ENCODE data around the gene CREG2. TPM values are rescaled to one million over a fixed set of nuclear protein-coding genes. Genes with fewer than 3 reads are reported as not detected.

The CREG2 gene
- total and polyA plus RNA-seq, 2 donors (not counting 1 experiment from before 2014, with no cell fraction given) = 0.08 to 0.50 TPM

DNA sequence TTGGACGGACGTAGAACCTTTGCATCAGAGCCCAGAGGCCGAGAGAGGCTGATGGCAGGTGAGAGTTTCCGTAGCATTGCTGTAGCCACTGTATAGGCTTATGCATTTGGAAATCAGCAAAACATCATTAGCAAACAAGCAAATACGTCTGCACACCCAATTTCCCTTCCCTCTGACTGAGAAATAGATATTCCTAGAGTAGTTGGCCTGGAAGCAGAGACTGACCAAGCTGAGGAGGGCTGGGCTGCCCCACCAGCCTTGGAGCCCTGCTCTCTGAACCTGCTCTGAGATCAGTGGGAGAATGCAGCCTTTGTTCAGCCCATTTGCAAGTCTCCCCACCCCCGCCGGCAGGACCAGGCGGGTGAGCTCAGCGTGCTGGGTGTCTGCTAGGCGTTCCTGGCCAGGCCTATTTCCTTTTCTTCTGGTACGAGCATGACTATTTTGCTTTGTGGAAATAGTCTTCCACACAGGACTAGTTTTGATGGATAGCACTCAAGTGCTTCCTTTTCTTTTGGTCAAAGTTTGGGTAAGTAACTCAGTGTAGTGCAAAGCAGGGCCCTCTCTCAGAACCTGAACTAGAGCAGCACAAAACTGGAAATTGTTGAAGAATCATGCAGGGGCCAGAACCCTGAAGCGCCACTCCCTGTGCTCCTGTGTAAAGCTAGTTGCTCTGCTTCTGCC is 56.9 kb downstream of the CREG2 start:
- Histone ChIP-seq H3K9ac (ENCODE audit: insufficient read depth, low read length) (no peak overlapping the region), H3K27ac (ENCODE audit: insufficient read depth, low read length) (no peak overlapping the region), H3K4me1 (ENCODE audit: control insufficient read depth, extremely low read depth, insufficient read depth, low read length) (peaks cover 9% of the 10 kb centered on the region), H3K9me3 (ENCODE audit: control insufficient read depth, insufficient read depth, low read depth, low read length) (no peaks in the 10 kb centered on the region), H3K79me2 (ENCODE audit: control insufficient read depth, insufficient read depth, low read length) (no peaks in the 10 kb centered on the region), H3K4me3 (replicated peaks in 1 of 4; ENCODE audit: control extremely low read depth in 1 of 4, insufficient read depth in 1 of 4, low read depth in 3 of 4, low read length in 4 of 4) (no peak overlapping the region), H3K36me3 (ENCODE audit: control insufficient read depth, insufficient read depth, low read length) (no peaks in the 10 kb centered on the region), H3K4me2 (ENCODE audit: extremely low read depth, insufficient read depth, low read length) (no peak overlapping the region), H3K27me3 (ENCODE audit: control insufficient read depth, insufficient read depth, low read length) (no peaks in the 10 kb centered on the region), H2AFZ (ENCODE audit: low read length) (no peak overlapping the region), H4K20me1 (ENCODE audit: control insufficient read depth, extremely low read depth, insufficient read depth, low read length) (no peaks in the 10 kb centered on the region)
- TF ChIP-seq, protein P1, sequence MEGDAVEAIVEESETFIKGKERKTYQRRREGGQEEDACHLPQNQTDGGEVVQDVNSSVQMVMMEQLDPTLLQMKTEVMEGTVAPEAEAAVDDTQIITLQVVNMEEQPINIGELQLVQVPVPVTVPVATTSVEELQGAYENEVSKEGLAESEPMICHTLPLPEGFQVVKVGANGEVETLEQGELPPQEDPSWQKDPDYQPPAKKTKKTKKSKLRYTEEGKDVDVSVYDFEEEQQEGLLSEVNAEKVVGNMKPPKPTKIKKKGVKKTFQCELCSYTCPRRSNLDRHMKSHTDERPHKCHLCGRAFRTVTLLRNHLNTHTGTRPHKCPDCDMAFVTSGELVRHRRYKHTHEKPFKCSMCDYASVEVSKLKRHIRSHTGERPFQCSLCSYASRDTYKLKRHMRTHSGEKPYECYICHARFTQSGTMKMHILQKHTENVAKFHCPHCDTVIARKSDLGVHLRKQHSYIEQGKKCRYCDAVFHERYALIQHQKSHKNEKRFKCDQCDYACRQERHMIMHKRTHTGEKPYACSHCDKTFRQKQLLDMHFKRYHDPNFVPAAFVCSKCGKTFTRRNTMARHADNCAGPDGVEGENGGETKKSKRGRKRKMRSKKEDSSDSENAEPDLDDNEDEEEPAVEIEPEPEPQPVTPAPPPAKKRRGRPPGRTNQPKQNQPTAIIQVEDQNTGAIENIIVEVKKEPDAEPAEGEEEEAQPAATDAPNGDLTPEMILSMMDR (conservative IDR thresholded peaks at IDR 0.05 in 1 of 2, IDR thresholded peaks at IDR 0.05 in 1 of 2; ENCODE audit: low read depth in 1 of 2, low read length in 2 of 2) = no peak
- TF ChIP-seq EZH2 (IDR thresholded peaks at IDR 0.05; ENCODE audit: low read length, missing control alignments) = no peak
- peak in 1 of 2 donors; percentile 62 for DNase-seq (ENCODE audit: low read depth in 2 of 2)

DNA sequence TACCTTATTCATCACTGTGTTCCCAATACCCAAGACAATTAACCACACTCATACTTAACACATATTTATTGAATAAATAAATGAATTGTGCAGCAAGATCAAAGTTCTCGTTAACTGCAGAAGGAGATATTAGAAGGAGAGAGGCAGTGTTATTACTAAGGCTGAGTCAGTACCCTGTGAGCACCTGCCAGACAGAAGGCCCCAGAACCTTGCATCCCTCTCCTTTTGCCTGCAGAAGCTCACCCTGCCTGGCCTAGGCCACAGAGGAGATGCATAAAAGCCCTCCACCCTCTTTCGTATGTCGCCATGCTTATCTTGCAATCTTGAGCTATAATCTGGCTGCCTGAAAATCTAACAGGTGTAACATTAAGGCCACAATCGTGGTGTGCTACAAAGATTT is 58.3 kb downstream of the CREG2 start:
- H3K9ac ChIP-seq (ENCODE audit: insufficient read depth, low read length) = no peak overlapping the region
- no peaks in the 10 kb centered on the region for H3K9me3 ChIP-seq (ENCODE audit: control insufficient read depth, insufficient read depth, low read depth, low read length)
- H3K79me2 ChIP-seq (ENCODE audit: control insufficient read depth, insufficient read depth, low read length) = no peaks in the 10 kb centered on the region
- no peak for TF ChIP-seq EZH2 (IDR thresholded peaks at IDR 0.05; ENCODE audit: low read length, missing control alignments)
- TF ChIP-seq, protein P1 (conservative IDR thresholded peaks at IDR 0.05 in 1 of 2, IDR thresholded peaks at IDR 0.05 in 1 of 2; ENCODE audit: low read depth in 1 of 2, low read length in 2 of 2) = no peak
- H3K4me3 ChIP-seq (replicated peaks in 1 of 4; ENCODE audit: control extremely low read depth in 1 of 4, insufficient read depth in 1 of 4, low read depth in 3 of 4, low read length in 4 of 4) = no peak overlapping the region
- H3K36me3 ChIP-seq (ENCODE audit: control insufficient read depth, insufficient read depth, low read length) = no peaks in the 10 kb centered on the region
- no peak overlapping the region for H3K4me2 ChIP-seq (ENCODE audit: extremely low read depth, insufficient read depth, low read length)
- H3K27me3 ChIP-seq (ENCODE audit: control insufficient read depth, insufficient read depth, low read length) = no peaks in the 10 kb centered on the region
- H3K4me1 ChIP-seq (ENCODE audit: control insufficient read depth, extremely low read depth, insufficient read depth, low read length) = peaks cover 9% of the 10 kb centered on the region
- no peak for DNase-seq (ENCODE audit: low read depth in 2 of 2)
- H4K20me1 ChIP-seq (ENCODE audit: control insufficient read depth, extremely low read depth, insufficient read depth, low read length) = no peaks in the 10 kb centered on the region
- peak overlapping the region; percentile 96 for H2AFZ ChIP-seq (ENCODE audit: low read length)
- peak overlapping the region; percentile 24 for H3K27ac ChIP-seq (ENCODE audit: insufficient read depth, low read length)

DNA sequence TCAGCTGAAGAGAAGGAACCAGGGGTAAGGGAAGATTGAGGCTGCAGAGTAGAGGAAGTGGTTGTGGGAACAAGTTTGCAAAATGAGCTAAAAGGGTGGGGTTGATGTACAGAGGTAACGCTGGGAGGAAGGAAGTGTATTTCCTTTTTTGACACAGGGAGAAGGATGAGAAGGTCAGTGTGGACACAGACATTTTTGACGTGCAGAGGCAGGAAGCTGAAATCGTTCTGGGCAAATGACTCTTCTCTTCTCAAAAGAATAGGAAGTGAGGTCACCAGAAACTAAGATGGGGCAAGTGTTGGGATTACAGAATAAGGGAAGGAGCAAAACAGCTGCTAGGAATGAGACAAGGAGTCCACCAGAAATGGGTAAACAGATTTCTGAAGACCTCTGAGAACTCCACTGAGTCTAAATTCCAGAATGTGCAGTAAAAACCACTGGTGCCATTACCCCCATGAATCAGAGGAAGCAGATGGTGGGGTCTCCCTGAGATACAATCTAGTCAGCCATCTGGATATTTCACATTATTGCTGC is 58.8 kb downstream of the CREG2 start:
- H3K27ac ChIP-seq (ENCODE audit: insufficient read depth, low read length) = peak overlapping the region; percentile 47

More for the DNA sequence above, 58.8 kb downstream of the CREG2 start:
- H3K79me2 ChIP-seq (ENCODE audit: control insufficient read depth, insufficient read depth, low read length) = no peaks in the 10 kb centered on the region
- H3K9ac ChIP-seq (ENCODE audit: insufficient read depth, low read length) = no peak overlapping the region
- H3K36me3 ChIP-seq (ENCODE audit: control insufficient read depth, insufficient read depth, low read length) = no peaks in the 10 kb centered on the region
- H3K4me3 ChIP-seq (replicated peaks in 1 of 4; ENCODE audit: control extremely low read depth in 1 of 4, insufficient read depth in 1 of 4, low read depth in 3 of 4, low read length in 4 of 4) = no peak overlapping the region
- TF ChIP-seq EZH2 (IDR thresholded peaks at IDR 0.05; ENCODE audit: low read length, missing control alignments) = no peak
- TF ChIP-seq, protein P1 (conservative IDR thresholded peaks at IDR 0.05 in 1 of 2, IDR thresholded peaks at IDR 0.05 in 1 of 2; ENCODE audit: low read depth in 1 of 2, low read length in 2 of 2) = no peak
- H2AFZ ChIP-seq (ENCODE audit: low read length) = peak overlapping the region; percentile 96
- peak overlapping the region; percentile 2 for H3K4me2 ChIP-seq (ENCODE audit: extremely low read depth, insufficient read depth, low read length)
- no peaks in the 10 kb centered on the region for H3K27me3 ChIP-seq (ENCODE audit: control insufficient read depth, insufficient read depth, low read length)
- DNase-seq (ENCODE audit: low read depth in 2 of 2) = peak; percentile 42 to 85
- H3K9me3 ChIP-seq (ENCODE audit: control insufficient read depth, insufficient read depth, low read depth, low read length) = no peaks in the 10 kb centered on the region
- peaks cover 9% of the 10 kb centered on the region for H3K4me1 ChIP-seq (ENCODE audit: control insufficient read depth, extremely low read depth, insufficient read depth, low read length)
- H4K20me1 ChIP-seq (ENCODE audit: control insufficient read depth, extremely low read depth, insufficient read depth, low read length) = no peaks in the 10 kb centered on the region

Data from fibroblast of lung (primary cell).